GM12891 (cell line): ENCODE results near the gene GNE.

ENCODE experiments used
- DNase-seq: peaks from one replicate; pipeline ENCODE4 v3.0.0; 2011; ENCODE audit warnings: low spot score; ENCODE audit not compliant: insufficient read length
- FAIRE-seq: peaks from 2 replicates; lab custom pipeline; 2011; peaks lifted over from hg19 to GRCh38; lab: Jason Lieb, UNC
- PAX5 ChIP-seq: IDR thresholded peaks from 2 replicates; pipeline ENCODE4 v1.6.1; 2011; ENCODE audit warnings: low read length, moderate library complexity, mild to moderate bottlenecking; ENCODE audit not compliant: insufficient read depth, severe bottlenecking
- POLR2A ChIP-seq: IDR thresholded peaks from 2 replicates; pipeline ENCODE4 v1.6.1; 2011; ENCODE audit warnings: low read depth, low read length, control low read depth
- POLR2AphosphoS5 ChIP-seq: IDR thresholded peaks from 2 replicates; pipeline ENCODE4 v1.6.1; 2011; ENCODE audit warnings: low read depth, low read length, control low read depth
- POU2F2 ChIP-seq: IDR thresholded peaks from 2 replicates; pipeline ENCODE4 v1.6.1; 2011; ENCODE audit warnings: low read depth, mild to moderate bottlenecking, control low read depth, low read length, moderate library complexity
- SPI1 ChIP-seq: IDR thresholded peaks from 2 replicates; pipeline ENCODE4 v1.6.1; 2011; ENCODE audit warnings: low read depth, low read length, control low read depth
- TAF1 ChIP-seq: IDR thresholded peaks from 2 replicates; pipeline ENCODE4 v1.6.1; 2011; ENCODE audit warnings: low read depth, low read length, control low read depth

GNE gene

GRCh38 chr9:36210722-36211121, 47.5 kb downstream of the GNE start:
- FAIRE-seq: no peak
- DNase-seq: no peak
- TF ChIP-seq POLR2A: no peak
- TF ChIP-seq TAF1: no peak
- TF ChIP-seq PAX5: no peak
- no peak for TF ChIP-seq POU2F2
- TF ChIP-seq POLR2AphosphoS5: no peak
- TF ChIP-seq SPI1: no peak

DNA sequence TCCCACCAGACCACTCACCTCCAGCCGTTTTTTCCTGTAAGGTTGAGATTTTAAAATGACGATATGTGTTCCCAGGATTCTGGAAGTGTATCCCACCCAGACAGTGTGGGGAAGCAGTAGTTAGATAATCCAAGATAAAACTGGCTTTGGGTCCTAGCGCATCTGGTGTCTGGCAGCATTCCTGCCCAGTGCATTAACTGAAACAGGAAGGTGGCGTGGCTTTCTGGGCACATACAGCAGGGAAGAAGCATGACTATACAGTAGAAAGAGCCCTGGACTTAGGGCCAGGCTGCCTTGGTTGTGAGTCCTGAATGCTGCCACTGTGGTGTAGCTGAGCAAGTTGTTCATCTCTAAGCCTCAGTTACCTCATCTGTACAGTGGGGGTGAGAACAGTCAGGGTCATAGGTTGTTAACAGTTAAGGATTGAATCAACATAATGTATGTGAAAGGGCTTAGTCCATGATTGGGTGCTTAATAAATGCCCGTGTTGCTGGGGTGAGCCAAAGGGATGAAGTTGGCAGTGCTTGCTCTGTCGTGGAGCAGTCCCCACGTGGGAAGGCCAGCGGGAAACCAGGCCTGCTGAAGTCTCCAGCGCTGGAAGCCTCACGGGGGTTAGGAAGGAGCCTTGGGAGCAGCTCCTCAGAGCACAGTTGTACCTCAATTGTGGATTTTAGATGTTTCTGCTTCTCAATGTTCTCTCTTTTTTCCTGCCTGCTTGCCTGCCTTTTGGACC, 49.6 kb downstream of the GNE start:
- no peak for FAIRE-seq
- TF ChIP-seq POLR2AphosphoS5: no peak
- no peak for TF ChIP-seq SPI1
- no peak for TF ChIP-seq POU2F2
- TF ChIP-seq PAX5: no peak
- no peak for TF ChIP-seq POLR2A
- TF ChIP-seq TAF1: no peak
- DNase-seq: no peak

DNA sequence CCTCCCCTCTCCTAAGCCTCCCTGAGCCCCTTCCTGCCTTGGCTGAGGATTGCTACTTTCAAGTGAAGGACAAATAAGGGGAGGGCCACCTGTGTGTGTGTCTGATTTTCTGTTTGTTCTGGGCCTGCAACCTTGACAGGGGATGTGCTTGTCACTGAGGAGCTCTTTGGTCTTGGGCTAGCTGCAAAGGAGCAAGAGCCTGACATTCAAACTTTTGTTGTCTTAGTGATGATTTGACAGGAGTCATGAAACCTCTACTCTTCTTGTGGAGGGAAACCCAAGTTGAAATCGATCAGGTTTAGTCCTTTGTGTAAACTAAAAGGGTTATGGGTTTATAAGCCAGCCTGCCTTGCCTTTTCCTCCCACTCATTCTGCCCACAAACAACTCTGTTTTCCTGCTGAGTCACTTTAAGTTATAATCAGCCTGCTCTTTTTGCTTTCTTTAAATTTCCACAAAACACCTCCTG, 50.7 kb downstream of the GNE start:
- FAIRE-seq (no peak), DNase-seq (no peak)
- TF ChIP-seq PAX5 (no peak), POLR2A (no peak), SPI1 (no peak), TAF1 (no peak), POLR2AphosphoS5 (no peak), POU2F2 (no peak)

DNA sequence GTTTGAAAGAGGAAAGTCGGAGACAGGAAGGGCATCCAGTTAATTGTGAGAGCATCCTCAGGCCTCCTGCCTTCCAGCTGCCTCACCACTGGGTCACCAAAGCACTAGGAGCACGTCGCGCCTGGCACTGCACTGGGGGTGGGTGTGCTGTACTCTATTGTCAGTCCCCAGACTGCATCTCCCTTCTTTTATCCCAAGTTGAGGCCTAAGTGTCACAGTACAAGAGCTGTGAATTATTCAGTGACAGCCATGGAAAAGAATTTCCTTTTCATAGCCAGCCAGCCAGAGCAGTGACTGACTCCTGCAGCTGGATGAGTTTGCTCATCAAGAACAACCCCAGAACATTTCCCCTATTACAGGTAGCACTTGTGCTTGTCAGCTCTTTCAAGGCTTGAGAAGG, 51.2 kb downstream of the GNE start:
- TF ChIP-seq POU2F2 (no peak), POLR2AphosphoS5 (no peak), POLR2A (no peak), PAX5 (no peak), SPI1 (no peak), TAF1 (no peak)
- FAIRE-seq: no peak
- no peak for DNase-seq

GRCh38 chr9:36204906-36205547, 53.2 kb downstream of the GNE start:
- TF ChIP-seq PAX5 (no peak), POLR2A (no peak), TAF1 (no peak), POLR2AphosphoS5 (no peak), POU2F2 (no peak), SPI1 (no peak)
- DNase-seq (no peak), FAIRE-seq (no peak)

DNA sequence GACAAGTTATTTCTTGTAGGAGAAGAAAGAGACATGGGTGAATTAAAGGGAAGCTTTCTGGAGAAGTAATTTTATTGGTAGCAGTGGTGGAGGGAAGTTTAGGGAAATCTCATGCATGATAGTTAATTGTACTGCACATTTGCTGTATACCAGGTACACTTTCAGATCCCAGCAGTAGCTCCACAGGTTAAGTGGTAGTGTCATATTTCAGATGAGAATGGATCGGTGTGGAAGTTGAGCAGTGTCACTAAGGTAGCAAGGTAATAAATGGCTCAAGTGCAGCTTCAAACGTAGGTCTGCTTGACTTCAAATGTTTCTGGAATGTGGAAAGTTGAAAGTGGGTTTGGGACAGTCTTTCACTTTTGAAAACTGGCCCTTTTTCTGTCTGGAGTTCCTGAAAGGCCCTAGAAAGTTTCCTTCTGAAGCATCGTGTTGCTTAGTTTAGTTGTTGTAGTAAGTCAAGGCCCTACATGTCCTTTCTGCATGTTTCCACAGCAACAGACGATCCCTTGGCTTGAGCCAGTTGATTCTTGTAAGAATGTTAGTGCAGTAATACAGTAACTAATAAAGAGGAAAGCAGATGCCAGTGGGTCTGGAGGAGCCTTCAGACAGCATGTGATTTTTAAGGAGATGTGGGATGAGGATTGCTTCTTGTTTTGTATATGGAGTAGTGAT, 63.8 kb downstream of the GNE start:
- DNase-seq: no peak
- FAIRE-seq: peak; percentile 20
- no peak for TF ChIP-seq TAF1
- TF ChIP-seq POLR2AphosphoS5: no peak
- no peak for TF ChIP-seq PAX5

DNA sequence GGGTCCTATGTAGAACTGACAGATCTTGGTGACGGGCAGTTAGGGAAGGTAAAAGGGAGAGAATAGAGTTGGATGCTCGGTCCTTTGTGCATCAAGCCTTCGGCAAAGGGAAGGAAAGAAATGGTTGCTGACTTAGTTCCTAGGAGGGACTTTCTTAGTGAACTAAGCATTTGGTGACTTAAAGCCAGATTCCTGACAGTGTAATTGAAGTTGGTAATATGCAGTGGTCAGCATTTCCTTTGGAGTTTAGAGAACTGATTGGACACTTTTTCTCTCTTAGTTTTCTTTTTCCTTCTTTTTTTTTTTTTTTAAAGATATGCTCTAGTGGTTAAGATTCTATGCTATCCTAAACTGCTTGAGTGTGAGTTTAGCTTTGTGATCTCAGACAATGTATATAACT, 65.2 kb downstream of the GNE start:
- FAIRE-seq (no peak), DNase-seq (no peak)
- TF ChIP-seq PAX5 (no peak), POLR2AphosphoS5 (no peak), SPI1 (no peak)

DNA sequence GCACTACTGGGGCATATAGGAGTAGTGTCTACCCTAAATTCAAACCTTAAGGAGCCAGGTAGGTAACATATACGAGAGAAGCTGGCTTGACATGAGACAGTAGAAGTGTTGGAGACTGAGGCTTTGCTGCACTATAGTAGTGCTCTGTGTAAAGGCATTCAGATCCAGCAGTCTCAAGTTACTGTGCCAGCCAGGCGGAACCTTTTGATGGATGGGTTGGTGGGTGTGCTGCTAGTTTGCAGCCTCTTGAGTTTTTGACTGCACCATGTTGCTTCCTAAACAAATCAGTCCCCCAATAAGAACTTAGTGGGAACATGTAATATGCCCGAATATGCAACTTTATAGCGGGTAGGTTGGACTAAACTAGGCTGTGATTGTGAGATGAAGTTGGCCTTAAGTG, 66.1 kb downstream of the GNE start:
- DNase-seq (no peak), FAIRE-seq (no peak)
- TF ChIP-seq PAX5: peak; percentile 35
- no peak for TF ChIP-seq POLR2AphosphoS5

- TF ChIP-seq PAX5: no peak
- TF ChIP-seq SPI1: no peak
- TF ChIP-seq POU2F2: no peak
- no peak for TF ChIP-seq POLR2AphosphoS5
- no peak for TF ChIP-seq TAF1
- DNase-seq (no peak), FAIRE-seq (no peak)
These were observed 66.6 kb downstream of the GNE start for GRCh38 chr9:36191686-36192085.

DNA sequence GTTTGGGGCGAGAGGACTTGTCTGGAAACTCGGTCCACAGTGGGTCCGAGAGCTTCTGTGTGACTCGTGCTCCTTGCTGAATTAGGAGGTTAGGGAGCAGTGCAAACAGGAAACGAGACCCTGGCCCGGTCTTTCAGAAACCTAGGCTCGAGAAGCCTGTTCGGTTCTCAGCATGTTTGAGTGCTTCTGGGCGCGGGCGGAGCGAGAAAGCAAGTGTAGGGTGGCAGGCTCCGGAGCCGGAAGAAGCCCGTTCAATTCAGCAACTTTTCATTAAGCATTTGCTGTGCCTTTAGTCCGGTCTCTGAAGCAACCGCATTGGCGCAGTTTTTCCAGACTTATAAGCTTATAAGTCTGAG, 67.0 kb downstream of the GNE start:
- FAIRE-seq (peak; percentile 45), DNase-seq (no peak)
- TF ChIP-seq POLR2A: no peak
- TF ChIP-seq PAX5: no peak
- TF ChIP-seq TAF1: 0 out of 2 replicates have a peak, but pooled peaks have one; percentile 25
- TF ChIP-seq POLR2AphosphoS5: no peak
- TF ChIP-seq SPI1: no peak
- TF ChIP-seq POU2F2: peak; percentile 19; the same call in 1 of the 2 replicates
